Globus pallidus (tissue), 1 donor: Measurements from ENCODE around the gene GALNT18.

Experiments used
- DNase-seq: peaks from one replicate; pipeline ENCODE4 v3.0.0-alpha.2; 2015; ENCODE audit warnings: low spot score

The GALNT18 gene

DNA sequence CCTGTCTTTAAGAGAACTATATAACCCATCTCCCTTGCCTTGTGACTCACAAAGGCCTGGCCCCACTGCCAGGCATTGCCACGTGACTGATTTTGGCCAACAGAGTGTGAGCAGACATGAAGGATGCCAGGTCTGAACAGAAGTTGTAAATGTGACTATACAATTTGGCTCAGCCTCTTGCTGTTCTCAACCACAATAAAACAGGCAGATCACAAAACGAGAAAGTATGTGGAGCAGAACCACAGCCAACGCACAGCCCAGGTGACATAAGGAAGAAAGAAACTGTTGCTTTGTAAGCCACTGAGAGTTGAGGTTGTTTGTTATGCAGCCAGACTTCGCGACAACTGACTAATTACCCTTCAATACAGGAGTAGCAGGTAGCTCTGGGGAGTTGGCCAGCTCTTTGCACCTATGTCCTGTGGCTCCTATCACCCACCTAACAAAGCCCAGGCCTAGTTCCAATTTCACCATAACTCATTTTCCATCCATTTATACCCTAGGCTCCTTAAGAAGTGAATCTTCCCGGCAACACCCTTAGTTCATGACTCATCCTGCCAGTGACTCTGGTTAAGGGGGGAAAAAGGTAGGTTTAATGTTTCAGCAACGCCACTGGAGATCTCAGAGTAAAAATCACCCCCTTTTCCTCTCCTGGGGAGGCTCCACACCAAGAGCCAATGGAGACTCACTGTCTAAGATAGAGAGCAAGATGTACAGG, 53.7 kb downstream of the GALNT18 start:
- no peak for DNase-seq

DNA sequence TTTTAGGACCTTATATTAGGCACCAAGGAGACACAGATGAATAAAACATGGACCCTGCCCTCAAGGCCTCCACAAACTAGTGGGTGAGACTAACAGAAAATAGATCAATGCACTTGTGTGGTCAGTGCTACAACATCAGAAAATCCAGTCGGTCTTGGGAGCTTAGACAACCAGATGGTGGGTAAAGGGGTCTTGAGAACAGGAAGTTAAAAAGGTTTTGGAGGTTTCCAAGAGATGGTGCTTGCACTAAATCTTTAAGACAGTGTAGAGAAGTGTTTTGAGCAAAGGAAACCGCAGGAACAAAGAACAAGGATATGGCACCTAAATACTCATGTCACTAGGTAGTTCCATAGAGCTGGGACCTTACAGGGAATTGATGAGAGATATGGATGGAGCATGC, 56.2 kb downstream of the GALNT18 start:
- DNase-seq: no peak

DNA sequence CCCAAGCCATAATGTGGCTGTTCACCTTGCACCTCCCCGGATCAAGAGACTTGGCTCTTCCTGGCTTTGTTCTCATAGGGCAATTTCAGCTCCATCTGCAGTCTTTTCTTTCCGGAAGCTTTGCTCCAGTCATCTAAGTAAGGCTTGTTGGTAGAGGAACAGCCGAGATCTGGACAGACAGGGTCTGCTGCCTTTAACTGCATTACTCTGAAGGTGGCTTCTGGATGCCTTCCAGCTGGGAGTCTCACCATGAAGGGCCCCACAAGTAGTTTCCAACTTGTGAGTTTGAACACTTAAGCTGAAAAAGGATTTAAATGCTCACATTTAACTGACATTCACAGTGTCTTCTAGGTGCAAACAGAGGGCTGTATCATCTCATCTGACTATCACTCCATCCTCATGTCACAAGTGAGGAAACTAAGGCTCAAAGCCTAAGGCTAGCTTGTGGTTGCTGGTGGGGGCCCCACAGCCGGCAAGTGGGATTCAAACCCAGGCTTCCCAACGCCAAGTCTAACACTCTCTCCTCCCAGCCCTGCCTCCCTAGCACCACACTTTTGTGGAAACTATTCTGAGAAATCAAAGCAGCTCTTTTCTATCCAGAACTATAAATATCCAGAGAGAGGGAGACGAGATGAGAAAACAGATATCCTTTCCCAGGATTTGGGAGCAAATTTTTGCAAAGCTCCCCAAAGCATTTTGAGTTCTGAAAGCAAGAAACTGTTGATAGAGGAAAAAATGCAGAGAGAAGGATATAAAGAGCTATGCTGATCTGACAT, 58.4 kb downstream of the GALNT18 start:
- DNase-seq: no peak

DNA sequence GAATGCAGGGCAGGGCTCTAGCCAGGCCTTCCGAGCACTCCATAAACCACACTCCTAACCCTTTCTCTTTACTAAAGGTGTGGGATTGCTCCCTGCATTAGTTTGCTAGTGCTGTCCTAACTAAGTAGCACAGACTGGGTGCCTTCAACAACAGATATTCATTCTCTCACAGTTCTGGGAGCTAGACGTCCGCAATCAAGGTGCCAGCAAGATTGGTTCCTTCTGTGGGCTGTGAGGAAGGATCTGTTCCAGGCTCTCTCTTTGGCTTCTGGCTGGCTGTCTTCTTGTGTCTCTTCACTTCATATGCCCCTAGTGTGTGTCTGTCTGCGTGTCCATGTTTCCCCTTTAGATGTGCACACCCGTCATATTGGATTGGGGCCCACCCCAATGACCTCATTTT, 59.8 kb downstream of the GALNT18 start:
- no peak for DNase-seq

DNA sequence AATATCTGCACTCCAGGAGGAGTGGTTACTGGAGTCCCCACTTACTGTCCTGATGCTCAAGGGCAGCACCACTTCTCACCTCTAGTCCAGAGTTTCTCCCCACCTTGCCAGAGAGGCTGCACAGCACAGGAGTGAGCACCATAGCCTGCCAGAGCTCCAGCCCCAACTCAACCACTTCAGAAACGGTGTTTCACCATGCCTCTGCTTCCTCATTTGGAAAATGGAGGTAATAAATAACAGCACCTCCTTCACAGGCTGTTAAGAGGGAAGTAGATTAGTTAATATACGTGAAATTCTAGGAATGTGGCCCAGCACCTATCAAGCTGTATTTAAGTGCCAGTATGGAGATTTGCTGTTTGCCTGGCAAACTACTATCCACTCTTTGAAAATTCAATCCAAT, 63.0 kb downstream of the GALNT18 start:
- no peak for DNase-seq

DNA sequence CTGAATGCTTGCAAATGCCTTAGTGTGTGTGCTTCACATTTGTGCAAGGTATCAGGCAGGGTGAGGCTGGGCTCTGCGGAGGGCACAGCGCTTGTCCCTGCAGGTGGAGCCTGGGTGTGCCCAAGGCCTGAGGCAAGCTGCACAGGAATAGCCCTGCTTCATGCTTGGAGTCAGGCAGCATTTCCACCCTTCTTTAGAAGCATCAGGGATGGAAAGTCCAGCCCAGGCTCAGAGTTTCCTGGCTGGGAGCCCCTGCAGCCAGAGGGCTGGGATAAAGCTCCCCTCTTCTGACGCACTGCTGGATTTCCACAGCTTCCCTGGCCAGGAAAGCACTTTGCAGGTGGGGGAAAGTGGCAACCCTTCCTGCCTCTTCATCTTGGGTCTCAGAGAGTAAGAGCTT, 63.4 kb downstream of the GALNT18 start:
- DNase-seq: no peak

DNA sequence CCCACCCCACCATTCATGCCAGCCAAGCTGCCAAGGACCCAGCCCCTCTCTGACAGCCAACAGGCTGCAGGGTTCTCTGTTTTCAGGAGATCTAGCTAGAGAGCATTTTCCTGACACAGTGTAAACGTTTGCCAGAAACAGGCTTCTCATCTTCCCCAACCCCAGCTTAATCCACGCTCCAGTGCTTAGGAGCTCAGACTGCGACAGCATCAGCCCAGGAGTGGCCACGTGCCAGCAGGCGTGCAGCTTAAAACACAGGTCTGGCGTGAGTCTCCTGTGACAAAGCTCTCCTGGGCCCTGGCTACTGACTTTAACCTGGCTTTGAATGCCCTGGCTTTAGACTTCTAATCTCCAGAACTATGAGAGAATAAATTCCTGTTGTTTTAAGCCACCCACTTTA, 66.6 kb downstream of the GALNT18 start:
- no peak for DNase-seq

DNA sequence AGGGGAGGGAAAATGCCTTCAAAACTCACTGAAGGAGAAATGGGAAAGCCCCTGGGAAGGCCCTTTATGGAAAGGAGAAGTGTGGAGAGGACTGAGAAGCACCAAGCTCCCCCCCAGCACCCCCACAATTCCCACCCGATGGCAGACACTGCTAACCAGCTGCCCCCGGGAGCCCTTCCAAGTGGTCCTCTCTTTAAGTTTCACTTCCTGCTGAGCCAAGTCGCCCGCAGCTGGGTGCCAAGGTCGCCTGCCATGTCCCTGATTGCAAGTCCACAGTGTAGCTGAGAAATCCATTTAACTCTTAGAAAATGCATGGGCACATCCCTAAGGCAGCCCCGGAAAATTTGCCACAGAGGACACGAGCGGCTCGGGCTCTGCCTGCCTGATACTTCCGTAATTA, 68.2 kb downstream of the GALNT18 start:
- DNase-seq: peak; percentile 23

DNA sequence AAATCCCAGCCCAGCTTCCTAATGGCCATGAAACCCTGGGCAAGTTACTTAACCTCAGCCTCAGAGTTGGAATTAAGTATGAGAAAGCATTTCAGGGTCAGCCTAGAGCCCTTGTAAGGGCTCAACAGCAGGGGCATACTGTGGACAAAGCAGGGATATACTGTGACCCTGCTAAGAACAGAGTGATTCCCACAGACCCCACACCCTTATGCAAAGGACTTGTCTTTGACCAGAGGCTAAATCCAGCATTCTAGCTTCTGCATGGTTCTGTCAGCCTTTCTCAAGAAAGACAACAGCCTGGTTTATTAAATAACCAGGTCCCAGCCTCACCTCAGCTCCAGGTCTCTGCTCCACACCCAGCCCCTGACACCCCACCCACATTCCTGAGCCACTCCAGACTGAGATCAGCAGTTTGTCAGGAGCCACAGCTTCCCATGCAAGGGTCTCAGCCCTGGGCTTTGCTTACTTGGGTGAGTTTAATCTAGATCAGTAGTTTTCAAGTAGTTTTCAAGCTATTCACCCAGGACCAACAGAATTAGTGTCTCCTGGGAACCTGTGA, 69.2 kb downstream of the GALNT18 start:
- no peak for DNase-seq

DNA sequence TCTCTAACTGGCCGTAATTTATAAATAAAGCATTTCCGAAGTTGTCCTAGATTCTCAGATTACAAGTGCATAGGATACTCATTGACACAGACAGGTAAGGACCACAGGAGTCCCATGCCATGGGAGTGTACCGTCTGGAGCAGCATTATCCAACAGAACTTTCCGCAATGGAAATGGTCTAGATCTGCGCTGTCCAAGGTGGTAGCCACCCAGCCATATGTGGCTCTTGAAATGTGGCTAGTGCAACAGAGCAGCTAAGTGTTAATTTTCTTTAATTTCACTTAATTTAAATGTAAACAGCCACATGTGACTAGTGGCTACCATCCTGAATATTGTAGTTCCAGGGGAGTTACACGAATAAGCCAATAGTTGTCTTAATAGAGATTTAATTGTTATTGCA, 71.3 kb downstream of the GALNT18 start:
- DNase-seq: no peak

DNA sequence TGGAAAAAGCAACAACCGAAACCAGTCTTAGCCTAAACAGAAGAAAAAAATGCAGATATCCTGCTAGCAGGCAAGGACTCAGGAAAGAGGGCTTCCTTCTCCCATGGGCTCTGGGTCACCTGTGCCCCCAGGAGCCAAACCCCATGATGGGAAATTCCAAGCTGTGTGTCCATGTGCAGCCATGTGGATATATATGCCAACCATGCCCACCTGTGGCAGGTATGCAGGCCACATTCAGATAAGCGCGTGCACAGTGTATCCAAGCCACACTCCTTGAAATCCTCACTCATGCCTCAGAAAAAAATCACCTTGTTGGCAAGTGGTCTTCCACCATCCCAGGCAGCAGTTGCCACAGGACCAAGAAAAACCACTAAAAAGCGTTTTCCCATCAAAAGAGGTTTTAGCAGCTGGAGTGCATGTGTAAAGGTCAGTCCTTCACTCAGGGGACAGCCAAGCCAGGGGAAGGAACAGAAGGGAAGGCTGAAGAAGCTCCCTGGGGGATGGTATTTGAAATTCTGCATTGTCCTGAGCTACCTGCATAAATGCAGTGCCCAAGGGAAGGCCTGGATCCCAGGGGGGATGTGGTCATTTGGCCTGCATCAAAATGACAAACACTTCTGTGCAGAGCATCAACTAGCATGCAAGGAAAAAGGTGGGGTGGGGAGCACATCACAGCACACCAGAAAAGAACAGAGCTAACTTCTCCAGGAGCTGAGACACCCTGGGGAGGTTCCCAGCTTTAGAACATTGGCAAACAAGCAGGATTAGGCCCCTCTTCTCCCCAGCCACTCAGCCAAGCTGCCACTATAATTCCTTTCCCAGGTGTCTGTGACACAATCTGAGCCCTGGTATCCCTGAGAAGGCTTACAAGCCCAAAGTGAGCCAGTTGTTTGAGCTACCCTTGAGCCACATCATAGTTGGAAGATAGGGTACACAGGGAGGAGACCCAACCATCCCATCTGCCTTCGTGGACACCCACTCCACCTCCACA, 76.2 kb downstream of the GALNT18 start:
- no peak for DNase-seq

DNA sequence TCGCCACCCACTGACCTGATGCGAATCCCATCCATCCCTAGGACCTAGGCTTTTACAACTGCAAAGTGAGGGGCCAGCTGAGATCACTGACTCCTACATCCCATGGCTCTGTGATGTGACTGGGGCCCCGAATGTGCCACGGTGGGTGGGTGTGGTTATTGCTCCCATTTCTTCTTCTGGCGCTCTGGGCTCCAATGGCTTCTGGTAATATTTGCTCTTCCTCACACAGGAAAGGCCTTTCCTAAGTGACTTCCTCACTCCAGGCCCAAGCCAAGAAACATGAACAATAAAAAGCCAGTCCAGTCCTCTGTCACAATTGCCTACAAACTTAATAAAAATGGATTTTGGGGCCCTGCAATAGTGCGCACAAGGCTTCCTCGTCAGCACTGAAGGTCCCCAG, 78.1 kb downstream of the GALNT18 start:
- no peak for DNase-seq

DNA sequence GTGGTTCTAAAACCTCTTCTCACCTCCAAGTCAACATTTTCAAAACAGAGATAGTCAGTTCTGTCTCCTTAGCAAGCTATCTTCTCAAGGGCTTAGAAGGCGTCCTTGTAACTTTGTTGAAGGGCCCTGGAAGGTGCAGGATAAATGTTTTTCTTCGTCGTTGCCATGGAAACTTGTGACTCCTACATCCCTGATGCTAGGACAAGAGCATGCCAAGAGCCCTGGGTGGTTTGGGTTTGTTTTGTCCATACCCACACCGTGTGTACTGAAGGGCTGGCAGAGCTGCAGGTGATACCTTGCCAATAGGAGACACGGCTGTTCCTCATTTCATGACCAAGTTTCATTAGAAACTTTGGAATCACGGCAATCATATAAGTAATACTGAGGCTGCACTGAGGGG, 81.6 kb downstream of the GALNT18 start:
- no peak for DNase-seq

DNA sequence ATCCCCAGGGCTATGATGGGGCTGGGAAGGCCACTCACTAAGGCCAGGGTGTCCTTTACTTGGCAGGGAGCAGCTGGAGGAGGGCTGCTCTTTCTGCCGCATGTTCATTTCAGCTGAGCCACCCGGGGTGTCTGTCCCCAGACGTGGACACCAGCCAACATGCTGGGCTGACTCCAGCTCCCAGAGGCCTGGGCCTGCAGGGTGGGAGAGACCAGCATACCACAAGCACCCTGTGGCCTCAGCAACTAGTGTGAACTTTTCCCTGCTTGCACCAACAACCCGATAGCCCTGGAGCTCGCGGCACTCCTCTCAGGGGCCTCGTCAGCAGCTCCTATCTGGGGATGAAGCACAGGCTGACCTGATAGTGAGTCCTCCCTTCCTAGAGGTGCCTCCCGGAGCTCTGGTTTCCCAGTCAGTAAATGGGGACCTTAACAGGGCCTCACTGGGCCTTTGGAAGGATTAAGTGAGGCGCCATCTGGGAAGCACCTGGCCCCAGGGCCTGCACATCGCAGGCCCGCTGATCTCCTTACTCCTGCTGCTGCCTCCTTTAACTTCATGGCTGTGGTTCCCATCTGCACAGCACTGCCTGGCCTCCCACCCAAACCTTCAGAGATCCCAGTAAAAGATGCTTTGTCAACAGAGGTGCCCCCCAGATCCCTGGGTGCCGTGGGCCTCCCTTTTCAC, 83.4 kb downstream of the GALNT18 start:
- no peak for DNase-seq

DNA sequence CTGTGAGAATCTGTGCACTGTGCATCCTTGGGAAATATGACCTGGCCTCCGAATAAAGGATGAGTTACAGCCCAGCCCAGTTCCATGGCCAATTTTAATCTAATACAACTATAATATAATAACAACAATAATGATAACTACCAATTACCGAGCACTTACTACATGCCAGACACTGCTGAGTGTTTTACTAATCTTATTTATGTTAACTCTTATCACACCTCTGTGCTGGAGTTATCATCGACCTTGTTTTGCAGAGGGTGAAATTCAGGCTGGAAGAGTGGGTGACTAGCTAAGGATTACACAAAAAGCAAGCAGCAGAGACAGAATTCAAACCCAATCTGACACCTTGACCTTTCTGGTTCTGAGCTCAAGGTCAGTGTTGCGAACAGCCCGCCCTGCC, 83.9 kb downstream of the GALNT18 start:
- DNase-seq: no peak

DNA sequence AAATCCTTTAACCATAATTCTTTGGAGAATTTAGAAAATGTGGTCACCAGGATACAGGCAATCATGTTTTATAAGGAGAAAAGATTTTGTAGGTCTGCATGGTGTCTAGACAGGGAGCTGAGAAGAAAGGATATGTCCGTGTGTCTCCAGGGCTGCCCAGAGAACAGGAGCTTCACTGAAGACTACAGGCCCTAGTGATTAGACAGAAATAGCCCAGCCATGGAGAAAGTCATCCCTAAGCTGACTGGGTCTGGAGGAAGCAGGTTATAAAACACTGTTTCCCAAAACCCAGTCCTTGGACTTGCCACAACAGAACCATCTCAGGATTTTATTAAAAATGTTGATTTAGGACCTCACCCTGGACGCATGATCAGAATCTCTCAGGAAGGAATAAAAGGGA, 84.4 kb downstream of the GALNT18 start:
- DNase-seq: no peak

DNA sequence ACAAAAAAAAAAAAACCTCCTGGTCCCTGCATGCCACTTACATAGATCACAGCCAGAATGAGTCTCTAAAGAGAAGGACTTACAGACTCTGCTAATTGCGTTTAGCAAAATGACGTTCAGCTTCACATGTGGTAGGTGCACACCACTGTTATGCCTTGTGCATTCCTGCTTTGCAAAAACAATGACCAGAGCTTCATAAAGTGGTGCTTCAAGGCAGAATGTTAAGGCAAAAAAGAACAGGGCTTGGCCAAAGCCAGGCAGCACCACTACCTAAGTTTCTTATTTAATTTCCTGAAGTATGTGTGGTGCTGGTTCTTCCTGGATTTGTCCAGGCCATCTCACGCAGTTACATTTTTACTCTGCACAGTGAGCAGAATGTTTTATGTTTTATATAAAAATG, 85.2 kb downstream of the GALNT18 start:
- no peak for DNase-seq

DNA sequence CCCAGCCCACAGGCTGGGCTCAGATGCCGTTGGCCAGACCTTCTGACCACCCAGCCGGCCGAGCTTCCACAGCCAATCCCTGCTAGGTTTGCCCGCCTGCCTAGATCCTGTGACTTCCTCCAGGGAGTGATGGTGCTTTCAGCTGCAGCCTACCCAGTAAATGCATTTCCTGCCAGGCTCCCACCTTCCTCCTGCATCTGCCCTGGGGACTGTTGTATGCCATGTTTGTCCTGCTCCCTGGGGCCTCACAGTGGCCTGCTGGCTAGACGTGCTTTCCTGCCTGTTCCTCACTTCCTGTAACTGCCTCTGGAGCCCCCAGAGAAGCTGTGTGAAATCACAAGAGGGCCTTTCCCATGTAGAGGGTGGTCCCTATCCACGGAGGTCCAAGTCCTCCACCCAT, 86.2 kb downstream of the GALNT18 start:
- DNase-seq: no peak

DNA sequence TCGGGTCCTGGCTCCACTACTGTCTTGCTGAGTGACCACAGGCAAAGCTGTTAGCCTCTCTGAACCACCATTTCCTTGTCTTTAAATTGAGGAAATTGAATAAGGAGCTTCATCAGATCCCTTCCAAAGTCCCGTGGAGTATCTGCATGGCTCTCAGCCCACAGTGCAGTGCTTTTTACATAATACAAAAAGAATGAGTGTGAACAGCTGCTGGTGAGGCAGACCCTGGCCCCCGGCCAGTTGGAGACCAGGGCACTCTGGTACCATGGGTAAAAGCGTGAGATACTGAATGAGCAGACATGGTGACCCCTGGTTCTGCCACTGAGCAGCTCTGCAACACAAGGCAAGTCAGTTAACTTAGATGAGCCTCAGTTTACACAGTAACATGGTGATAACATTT, 86.8 kb downstream of the GALNT18 start:
- DNase-seq: no peak

DNA sequence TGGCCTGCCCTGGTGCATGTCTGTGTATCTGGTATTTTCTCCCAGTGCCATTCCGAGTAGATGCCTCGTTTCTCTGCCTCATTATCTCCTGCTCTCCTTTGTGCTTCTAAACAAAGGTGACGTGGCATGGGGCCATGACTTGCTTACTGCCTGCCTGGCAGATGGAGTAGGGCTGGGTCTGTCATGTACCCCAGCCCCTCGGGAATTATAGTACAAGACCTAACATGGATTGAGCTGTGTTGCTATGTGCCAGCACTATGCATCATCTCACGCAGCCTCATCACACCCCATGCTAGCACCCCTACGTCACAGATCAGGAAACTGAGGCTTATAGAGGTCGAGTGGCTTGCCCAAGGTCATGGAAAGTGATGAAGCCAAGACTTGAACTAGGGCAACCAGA, 88.1 kb downstream of the GALNT18 start:
- DNase-seq: no peak

DNA sequence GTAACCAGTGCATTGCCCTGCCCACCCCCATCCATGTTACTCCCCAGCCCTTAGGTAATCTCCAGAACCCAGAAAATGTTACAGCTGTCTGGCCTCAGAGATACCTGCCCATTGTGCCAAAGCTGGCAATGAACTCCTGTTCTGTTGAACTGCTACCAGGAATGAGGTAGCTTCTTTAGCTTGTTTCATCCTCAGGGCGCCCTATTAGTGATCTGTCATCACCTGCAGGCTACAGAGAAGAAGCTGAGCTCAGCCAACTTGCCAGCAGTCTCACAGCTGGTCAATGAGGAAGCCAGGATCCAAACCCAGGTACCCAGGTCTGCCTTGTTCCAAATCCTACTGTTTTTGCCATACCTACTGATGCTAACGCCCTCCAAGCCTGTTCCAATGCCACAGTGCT, 88.7 kb downstream of the GALNT18 start:
- no peak for DNase-seq

DNA sequence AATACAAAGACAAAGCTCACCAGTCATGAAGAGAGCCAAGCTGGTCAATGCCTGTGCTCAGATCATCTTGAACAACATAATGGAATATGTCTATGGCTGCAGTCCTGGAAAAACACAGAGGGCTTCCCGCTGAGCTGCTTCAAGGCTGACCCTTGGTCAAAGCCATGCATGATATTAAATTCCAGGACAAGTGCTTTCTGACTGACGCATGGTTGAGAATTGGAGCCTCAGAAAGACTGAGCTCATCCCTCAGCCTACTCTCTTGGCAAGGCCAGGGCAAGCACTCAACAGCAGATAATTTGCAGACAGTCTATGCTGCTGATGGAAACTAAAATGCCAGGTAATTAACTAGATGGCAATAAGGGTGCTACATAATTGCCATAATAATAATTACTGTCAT, 89.2 kb downstream of the GALNT18 start:
- DNase-seq: no peak
